SK-N-SH treated with all-trans-retinoic acid at 6 μM for 48 hours (cell line): Measurements from ENCODE around the gene MAN1A1.

Source experiments
- ATAC-seq: fragments of 200-7000 bp; cut with Tn5 transposase; 3 replicates; pipeline ENCODE4 v1.9.1; 2020; ENCODE audit warnings: mild to moderate bottlenecking, moderate library complexity
- ARNTL ChIP-seq: fragments of 450-650 bp; formaldehyde crosslinking; IDR thresholded peaks from 2 replicates; pipeline ENCODE4 v1.5.0; 2020; ENCODE audit warnings: low read depth, mild to moderate bottlenecking, moderate library complexity, borderline replicate concordance
- BACH2 ChIP-seq: fragments of 250-450 bp; sonication (Bioruptor Pico); IDR thresholded peaks from 2 replicates; pipeline ENCODE4 v1.9.0; 2021; ENCODE audit warnings: mild to moderate bottlenecking, borderline replicate concordance
- CREB5 ChIP-seq: fragments of 250-450 bp; sonication (Bioruptor Pico); IDR thresholded peaks from 2 replicates; pipeline ENCODE4 v1.5.1; 2020; ENCODE audit warnings: low read depth, mild to moderate bottlenecking, moderate library complexity
- CSDC2 ChIP-seq: fragments of 250-450 bp; sonication (Bioruptor Pico); IDR thresholded peaks from 2 replicates; pipeline ENCODE4 v1.5.0; 2020; ENCODE audit warnings: mild to moderate bottlenecking, moderate library complexity
- GLIS3 ChIP-seq: fragments of 250-450 bp; sonication (Bioruptor Pico); IDR thresholded peaks from 2 replicates; pipeline ENCODE4 v1.5.0; 2020; ENCODE audit warnings: mild to moderate bottlenecking, moderate library complexity
- ISL1 ChIP-seq: fragments of 250-450 bp; sonication (Bioruptor Pico); IDR thresholded peaks from 2 replicates; pipeline ENCODE4 v2.1.2; 2022; ENCODE audit warnings: mild to moderate bottlenecking, moderate library complexity
- OSR1 ChIP-seq: fragments of 250-450 bp; sonication (Bioruptor Pico); IDR thresholded peaks from 2 replicates; pipeline ENCODE4 v1.8.0; 2022; ENCODE audit warnings: moderate library complexity, mild to moderate bottlenecking, inconsistent platforms
- SNAI2 ChIP-seq: fragments of 250-450 bp; sonication (Bioruptor Pico); IDR thresholded peaks from 2 replicates; pipeline ENCODE4 v1.5.0; 2020; ENCODE audit warnings: mild to moderate bottlenecking, moderate library complexity
- TCF4 ChIP-seq: fragments of 250-450 bp; sonication (Bioruptor Pico); IDR thresholded peaks from 2 replicates; pipeline ENCODE4 v1.8.0; 2021; ENCODE audit warnings: mild to moderate bottlenecking, moderate library complexity, borderline replicate concordance
- TOX ChIP-seq: fragments of 250-450 bp; sonication (Bioruptor Pico); IDR thresholded peaks from 2 replicates; pipeline ENCODE4 v1.8.0; 2021; ENCODE audit warnings: mild to moderate bottlenecking, moderate library complexity, borderline replicate concordance
- ZC3H10 ChIP-seq: fragments of 250-450 bp; sonication (Bioruptor Pico); IDR thresholded peaks from 2 replicates; pipeline ENCODE4 v1.5.1; 2021; ENCODE audit warnings: mild to moderate bottlenecking, moderate library complexity
- ZFP3 ChIP-seq: fragments of 250-450 bp; sonication (Bioruptor Pico); IDR thresholded peaks from 2 replicates; pipeline ENCODE4 v1.5.0; 2020; ENCODE audit warnings: mild to moderate bottlenecking, moderate library complexity
- ZFP30 ChIP-seq: fragments of 450-650 bp; formaldehyde crosslinking; IDR thresholded peaks from 2 replicates; pipeline ENCODE4 v1.5.0; 2022; ENCODE audit warnings: mild to moderate bottlenecking, moderate library complexity
- ZNF70 ChIP-seq: fragments of 450-650 bp; formaldehyde crosslinking; IDR thresholded peaks from 2 replicates; pipeline ENCODE4 v1.5.0; 2020; ENCODE audit warnings: mild to moderate bottlenecking, moderate library complexity
- ZNF8 ChIP-seq: fragments of 450-650 bp; formaldehyde crosslinking; IDR thresholded peaks from 2 replicates; pipeline ENCODE4 v1.5.0; 2020; ENCODE audit warnings: mild to moderate bottlenecking, moderate library complexity
- TF ChIP-seq, protein P1 (sequence below): fragments of 250-450 bp; sonication (Bioruptor Pico); IDR thresholded peaks from 2 replicates; pipeline ENCODE4 v1.8.0; 2021; ENCODE audit warnings: low read depth, mild to moderate bottlenecking, moderate library complexity, borderline replicate concordance
- TF ChIP-seq, protein P2 (sequence below): fragments of 250-450 bp; sonication (Bioruptor Pico); IDR thresholded peaks from 2 replicates; pipeline ENCODE4 v1.5.1; 2021; ENCODE audit warnings: mild to moderate bottlenecking, moderate library complexity

Gene MAN1A1

GRCh38 chr6:119343167-119343566 is 6.4 kb downstream of the MAN1A1 start:
- TF ChIP-seq ZFP3, result no peak
- no peak for TF ChIP-seq GLIS3 (CRISPR knock-in tag)
- TF ChIP-seq, protein P1, sequence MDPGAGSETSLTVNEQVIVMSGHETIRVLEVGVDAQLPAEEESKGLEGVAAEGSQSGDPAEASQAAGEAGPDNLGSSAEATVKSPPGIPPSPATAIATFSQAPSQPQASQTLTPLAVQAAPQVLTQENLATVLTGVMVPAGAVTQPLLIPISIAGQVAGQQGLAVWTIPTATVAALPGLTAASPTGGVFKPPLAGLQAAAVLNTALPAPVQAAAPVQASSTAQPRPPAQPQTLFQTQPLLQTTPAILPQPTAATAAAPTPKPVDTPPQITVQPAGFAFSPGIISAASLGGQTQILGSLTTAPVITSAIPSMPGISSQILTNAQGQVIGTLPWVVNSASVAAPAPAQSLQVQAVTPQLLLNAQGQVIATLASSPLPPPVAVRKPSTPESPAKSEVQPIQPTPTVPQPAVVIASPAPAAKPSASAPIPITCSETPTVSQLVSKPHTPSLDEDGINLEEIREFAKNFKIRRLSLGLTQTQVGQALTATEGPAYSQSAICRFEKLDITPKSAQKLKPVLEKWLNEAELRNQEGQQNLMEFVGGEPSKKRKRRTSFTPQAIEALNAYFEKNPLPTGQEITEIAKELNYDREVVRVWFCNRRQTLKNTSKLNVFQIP (CRISPR knock-in tag), result no peak

GRCh38 chr6:119342430-119342829 is 7.1 kb downstream of the MAN1A1 start:
- no peak for ATAC-seq
- no peak for TF ChIP-seq GLIS3 (CRISPR knock-in tag)
- TF ChIP-seq, all 23 proteins: peak for 0

More at GRCh38 chr6:119343167-119343566, 6.4 kb downstream of the MAN1A1 start:
- no peak for ATAC-seq

DNA sequence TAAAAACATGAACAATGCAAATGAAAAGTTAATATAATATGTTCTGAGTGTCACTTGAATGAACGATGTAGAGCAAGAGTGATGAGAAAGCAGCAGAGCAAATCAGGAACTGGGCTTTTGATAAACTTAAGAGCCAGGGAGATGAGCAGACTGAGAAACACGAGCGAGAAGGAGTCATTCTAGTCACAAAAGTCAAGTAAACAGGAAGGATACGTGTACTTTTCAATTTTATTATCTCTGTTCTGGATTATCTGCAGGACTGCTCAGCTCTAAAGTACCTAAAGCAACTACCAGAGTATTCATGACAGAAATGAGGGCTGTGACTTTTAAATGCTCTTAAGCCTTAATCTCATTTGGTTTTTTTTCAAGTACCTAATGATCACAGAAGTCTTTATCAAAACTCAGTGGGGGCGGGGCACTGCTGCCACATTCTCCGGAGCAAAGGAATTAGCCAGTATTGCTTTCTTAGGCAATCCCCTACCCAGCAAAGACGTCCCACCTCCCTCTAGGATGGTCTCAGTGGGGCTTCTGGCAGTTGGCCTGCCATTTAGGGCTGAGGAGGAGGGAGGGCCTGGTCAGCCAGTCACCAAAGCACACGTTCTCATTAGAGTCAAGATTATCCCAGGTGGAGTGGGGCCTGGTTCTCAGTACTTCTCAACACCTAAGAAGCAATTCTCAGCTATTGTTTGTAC is 8.6 kb downstream of the MAN1A1 start:
- no peak for ATAC-seq
- TF ChIP-seq ZFP30 (no peak), TCF4 (CRISPR knock-in tag) (no peak), SNAI2 (CRISPR knock-in tag) (0 out of 2 replicates have a peak, but pooled peaks have one; percentile 34), ISL1 (peak; percentile 25; the same call in 1 of the 2 replicates), GLIS3 (CRISPR knock-in tag) (no peak)
- TF ChIP-seq, all 23 proteins: peak for 2

DNA sequence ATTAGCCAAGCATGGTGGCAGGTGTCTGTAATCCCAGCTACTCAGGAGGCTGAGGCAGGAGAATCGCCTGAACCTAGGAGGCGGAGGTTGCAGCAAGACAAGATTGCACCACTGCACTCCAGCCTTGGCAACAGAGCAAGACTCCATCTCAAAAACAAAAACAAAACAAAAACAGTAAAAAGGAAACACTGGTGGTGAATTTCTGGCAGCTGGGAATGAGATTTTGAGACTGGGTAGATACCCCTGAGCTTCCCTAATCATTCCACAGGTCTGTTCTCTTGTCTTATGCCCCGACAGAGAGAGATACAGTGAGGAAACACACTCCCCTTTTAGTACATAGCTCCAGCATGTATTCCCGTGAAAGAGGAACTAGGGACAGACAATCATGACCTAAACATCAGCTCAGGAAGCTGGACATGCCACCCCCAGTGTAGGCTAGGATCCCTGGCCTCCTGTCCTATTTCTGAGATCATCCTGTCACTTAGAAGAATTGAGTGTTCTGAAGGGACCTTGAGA is 9.6 kb downstream of the MAN1A1 start:
- no peak for TF ChIP-seq ZFP3
- no peak for TF ChIP-seq ARNTL (CRISPR knock-in tag)
- TF ChIP-seq, protein P2, sequence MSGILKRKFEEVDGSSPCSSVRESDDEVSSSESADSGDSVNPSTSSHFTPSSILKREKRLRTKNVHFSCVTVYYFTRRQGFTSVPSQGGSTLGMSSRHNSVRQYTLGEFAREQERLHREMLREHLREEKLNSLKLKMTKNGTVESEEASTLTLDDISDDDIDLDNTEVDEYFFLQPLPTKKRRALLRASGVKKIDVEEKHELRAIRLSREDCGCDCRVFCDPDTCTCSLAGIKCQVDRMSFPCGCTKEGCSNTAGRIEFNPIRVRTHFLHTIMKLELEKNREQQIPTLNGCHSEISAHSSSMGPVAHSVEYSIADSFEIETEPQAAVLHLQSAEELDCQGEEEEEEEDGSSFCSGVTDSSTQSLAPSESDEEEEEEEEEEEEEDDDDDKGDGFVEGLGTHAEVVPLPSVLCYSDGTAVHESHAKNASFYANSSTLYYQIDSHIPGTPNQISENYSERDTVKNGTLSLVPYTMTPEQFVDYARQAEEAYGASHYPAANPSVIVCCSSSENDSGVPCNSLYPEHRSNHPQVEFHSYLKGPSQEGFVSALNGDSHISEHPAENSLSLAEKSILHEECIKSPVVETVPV (CRISPR knock-in tag), result no peak
- TF ChIP-seq ZFP30, result no peak
- no peak for TF ChIP-seq ZNF8 (CRISPR knock-in tag)
- no peak for ATAC-seq

GRCh38 chr6:119337762-119338161 is 11.8 kb downstream of the MAN1A1 start:
- no peak for TF ChIP-seq TOX (CRISPR knock-in tag)
- no peak for TF ChIP-seq ZC3H10 (CRISPR knock-in tag)
- TF ChIP-seq SNAI2 (CRISPR knock-in tag), result no peak
- TF ChIP-seq BACH2 (CRISPR knock-in tag), result no peak
- TF ChIP-seq ARNTL (CRISPR knock-in tag), result no peak
- no peak for TF ChIP-seq ZNF70 (CRISPR knock-in tag)
- TF ChIP-seq CREB5, result no peak
- TF ChIP-seq CSDC2 (CRISPR knock-in tag), result no peak
- no peak for TF ChIP-seq OSR1 (CRISPR knock-in tag)
- TF ChIP-seq, protein P2 (CRISPR knock-in tag), result no peak
- TF ChIP-seq, protein P1 (CRISPR knock-in tag), result no peak
- no peak for ATAC-seq
